ENCODE results near the gene KIF17.

- TF ChIP-seq POLR2A (IDR thresholded peaks at IDR 0.05; ENCODE audit: low read depth, low read length) (no peak), CTCF (conservative IDR thresholded peaks at IDR 0.05; ENCODE audit: low read depth, low read length) (no peak), RAD21 (IDR thresholded peaks at IDR 0.05; ENCODE audit: low read length) (no peak), MAFK (IDR thresholded peaks at IDR 0.05; ENCODE audit: low read depth, low read length) (no peak), USF2 (IDR thresholded peaks at IDR 0.05; ENCODE audit: low read depth, low read length) (no peak), BHLHE40 (IDR thresholded peaks at IDR 0.05; ENCODE audit: low read depth, low read length) (no peak), SMC3 (IDR thresholded peaks at IDR 0.05; ENCODE audit: low read depth, low read length) (no peak), ELK1 (IDR thresholded peaks at IDR 0.05; ENCODE audit: borderline replicate concordance, low read depth, low read length) (no peak), MXI1 (IDR thresholded peaks at IDR 0.05; ENCODE audit: borderline replicate concordance, low read depth, low read length) (no peak), NFE2L2 (IDR thresholded peaks at IDR 0.05; ENCODE audit: low read depth, low read length) (no peak), RCOR1 (IDR thresholded peaks at IDR 0.05; ENCODE audit: insufficient replicate concordance, low read length) (no peak)
Observed at GRCh38 chr1:20701847-20702246, 16.0 kb downstream of the KIF17 start.

Data from IMR-90 (cell line).